ENCODE measurements around the gene GCC1.

The GCC1 gene, protein sequence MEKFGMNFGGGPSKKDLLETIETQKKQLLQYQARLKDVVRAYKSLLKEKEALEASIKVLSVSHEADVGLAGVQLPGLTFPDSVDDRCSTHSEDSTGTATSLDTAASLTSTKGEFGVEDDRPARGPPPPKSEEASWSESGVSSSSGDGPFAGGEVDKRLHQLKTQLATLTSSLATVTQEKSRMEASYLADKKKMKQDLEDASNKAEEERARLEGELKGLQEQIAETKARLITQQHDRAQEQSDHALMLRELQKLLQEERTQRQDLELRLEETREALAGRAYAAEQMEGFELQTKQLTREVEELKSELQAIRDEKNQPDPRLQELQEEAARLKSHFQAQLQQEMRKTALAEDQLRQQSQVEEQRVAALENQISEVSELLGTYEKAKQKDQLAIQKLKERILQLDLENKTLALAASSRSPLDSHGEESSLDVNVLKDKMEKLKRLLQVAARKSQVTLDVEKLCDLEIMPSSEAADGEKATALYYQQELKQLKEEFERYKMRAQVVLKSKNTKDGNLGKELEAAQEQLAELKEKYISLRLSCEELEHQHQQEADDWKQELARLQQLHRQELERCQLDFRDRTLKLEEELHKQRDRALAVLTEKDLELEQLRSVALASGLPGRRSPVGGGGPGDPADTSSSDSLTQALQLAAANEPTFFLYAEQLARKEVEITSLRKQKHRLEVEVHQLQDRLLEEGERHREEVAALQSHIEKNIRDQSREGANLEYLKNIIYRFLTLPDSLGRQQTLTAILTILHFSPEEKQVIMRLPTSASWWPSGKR

DNA sequence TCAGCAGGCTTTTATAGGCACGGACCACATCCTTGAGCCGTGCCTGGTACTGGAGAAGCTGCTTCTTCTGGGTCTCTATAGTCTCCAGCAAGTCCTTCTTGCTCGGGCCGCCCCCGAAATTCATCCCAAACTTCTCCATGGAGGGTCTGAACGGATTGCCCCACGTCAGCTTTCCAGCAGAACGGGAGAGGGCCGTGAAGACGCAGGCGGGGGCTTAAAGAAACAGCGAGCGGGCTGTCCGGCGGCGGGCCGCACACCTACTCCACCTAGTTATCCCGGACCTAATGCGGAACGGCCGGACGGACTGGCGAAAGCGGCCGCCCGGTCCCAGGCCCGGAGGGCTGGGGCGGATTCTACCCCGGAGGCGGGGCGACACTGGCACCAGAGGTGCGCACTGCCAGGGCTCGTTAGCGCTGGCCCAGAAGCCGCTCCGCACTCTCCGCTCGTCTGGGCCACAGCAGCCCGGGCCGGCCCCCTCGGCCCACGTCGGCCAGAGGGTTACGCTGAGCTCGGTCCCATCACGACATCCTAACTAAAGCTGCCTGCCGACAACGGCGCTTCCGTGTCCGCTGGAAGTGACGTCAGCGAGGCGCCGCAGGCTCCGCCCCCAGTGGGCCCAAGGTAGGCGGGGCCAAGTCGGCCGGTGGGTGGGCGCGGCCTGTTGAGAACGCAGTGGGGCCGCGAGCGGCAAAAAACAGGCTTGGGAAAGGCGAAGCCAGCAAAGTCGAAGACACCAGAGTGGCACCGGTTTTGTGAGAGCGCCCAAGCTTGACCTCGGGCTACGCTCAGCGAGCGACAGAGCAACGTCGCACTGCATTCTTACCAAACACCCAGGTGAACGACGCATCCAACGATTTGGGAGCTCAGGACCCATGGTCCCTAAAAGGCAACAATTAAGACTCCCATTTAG lies at the start of gene GCC1:
Gene GCC1, minus strand, starts transcription at position 553 of the 910 bp plus-strand sequence. Its CDS starts 414 bp downstream, at position 139.
- peak; percentile 94 for DNase-seq

- no peak for DNase-seq
These were observed 47.0 kb upstream of the GCC1 start for GRCh38 chr7:127632276-127632910.

- DNase-seq, result peak; percentile 33
These were observed 44.0 kb upstream of the GCC1 start for GRCh38 chr7:127629268-127629854.

GRCh38 chr7:127628445-127628844 lies 43.0 kb upstream of the GCC1 start:
- DNase-seq, result no peak

- DNase-seq, result no peak
These were observed 39.9 kb upstream of the GCC1 start for GRCh38 chr7:127625331-127625730.

GRCh38 chr7:127620406-127621233 lies 35.2 kb upstream of the GCC1 start:
- DNase-seq, result no peak

- DNase-seq, result no peak
These were observed 34.4 kb upstream of the GCC1 start for GRCh38 chr7:127619681-127620405.

- DNase-seq, result no peak
These were observed 33.4 kb upstream of the GCC1 start for GRCh38 chr7:127618775-127619174.

DNA sequence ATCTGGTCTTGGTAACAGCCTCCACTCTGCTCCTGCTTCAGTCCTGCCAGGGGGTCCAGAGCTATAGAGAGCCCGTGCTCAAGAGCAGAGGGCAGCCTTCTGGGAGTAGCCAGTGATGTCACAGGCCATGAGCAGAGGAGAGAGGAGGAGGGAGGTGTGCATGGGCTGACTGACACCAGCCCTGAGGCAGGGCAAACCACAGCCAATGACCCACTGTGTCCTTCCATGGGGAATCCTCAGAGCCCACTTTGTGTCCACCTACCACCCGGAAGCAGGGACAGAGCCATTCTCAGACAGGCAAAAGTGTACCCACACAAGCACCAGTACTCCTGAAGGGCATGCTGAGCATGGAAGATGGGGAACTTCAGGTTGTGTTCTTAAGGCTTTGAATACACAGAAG lies 32.6 kb upstream of the GCC1 start, which contains the start of gene PAX4:
Gene PAX4, minus strand, starts transcription at position 101 of the 400 bp plus-strand sequence. CDS start 2,214 bp downstream, outside the sequence.
- no peak for DNase-seq

- no peak for DNase-seq
These were observed 31.3 kb upstream of the GCC1 start for GRCh38 chr7:127616724-127617123.

DNA sequence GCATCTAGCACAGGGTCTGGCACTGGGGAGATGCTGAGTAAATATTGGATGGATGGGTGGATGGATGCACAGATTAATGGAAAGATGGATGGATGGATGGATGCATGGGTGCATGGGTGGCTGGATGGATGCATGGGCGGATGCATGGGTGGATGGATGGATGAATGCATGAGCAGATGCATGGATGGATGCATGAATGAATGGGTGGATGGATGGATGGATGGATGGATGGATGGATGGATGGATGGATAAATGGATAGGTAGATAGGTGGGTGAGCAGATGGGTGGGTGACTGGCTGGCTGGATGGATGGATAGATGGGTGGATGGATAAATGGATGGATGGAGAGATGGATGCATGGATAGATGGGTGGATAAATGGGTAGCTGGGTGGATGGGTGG lies 26.9 kb upstream of the GCC1 start:
- no peak for DNase-seq

DNA sequence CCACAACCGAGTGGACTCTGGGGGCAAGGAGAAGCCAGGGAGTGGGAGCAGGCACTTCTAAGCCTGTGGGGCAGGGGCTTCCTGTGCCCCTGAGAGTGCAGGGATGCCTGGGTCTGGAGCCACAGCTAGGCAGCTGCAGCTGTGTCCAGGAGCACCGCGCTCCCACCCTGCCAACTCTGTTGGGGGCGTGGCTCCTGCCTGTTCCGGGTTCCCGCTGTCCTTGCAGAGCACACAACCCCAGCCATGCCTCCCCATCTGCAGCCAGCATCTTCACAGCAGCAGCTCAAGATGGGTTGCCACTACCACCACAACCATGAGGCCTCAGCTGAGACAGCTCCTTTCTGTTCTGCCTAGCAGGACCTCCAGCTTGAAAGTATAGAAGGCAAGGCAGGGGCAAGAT lies 23.9 kb upstream of the GCC1 start:
- no peak for DNase-seq

DNA sequence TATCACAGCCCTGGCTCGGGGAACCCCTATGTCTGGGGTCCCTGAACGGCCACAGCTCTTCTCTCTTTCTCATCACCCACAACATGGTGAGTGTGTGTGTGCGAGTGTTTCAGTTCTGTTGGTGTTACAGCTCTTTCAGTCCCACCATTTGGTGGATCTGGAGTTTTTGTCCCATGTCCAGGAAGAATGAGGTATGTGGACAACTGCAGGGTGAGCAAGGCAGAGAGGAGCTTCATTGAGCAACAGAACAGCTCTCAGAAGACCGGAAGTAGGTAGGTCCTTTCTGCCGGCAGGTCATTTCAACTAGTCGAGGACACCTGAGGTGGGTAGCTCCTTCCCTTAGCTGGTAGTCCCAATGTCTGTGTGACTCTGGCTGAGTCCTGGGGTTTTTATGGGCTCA lies 23.1 kb upstream of the GCC1 start:
- DNase-seq, result no peak

- DNase-seq, result no peak
These were observed 15.5 kb upstream of the GCC1 start for GRCh38 chr7:127600885-127601284.

DNA sequence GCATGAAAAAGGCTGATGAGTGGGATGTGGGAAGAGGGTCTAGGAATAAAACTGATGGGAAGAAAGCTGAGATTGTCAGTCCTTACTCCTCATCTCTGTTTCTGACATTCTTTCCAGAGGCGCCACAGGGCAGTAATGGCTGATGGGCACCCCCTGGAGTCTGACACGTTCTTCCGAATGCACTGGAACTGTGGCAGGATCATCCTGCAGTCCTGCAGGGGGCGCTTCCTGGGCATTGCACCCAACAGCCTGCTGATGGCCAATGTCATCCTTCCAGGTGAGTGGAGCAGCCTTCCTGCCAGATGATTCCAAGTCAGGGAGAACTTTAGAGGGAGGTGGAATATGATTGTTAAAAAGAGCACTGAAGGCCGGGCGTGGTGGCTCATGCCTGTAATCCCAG lies 12.9 kb upstream of the GCC1 start:
- no peak for DNase-seq

GRCh38 chr7:127595737-127596136 lies 10.3 kb upstream of the GCC1 start:
- DNase-seq, result no peak

- DNase-seq, result no peak
These were observed 9.1 kb upstream of the GCC1 start for GRCh38 chr7:127594490-127594889.

DNA sequence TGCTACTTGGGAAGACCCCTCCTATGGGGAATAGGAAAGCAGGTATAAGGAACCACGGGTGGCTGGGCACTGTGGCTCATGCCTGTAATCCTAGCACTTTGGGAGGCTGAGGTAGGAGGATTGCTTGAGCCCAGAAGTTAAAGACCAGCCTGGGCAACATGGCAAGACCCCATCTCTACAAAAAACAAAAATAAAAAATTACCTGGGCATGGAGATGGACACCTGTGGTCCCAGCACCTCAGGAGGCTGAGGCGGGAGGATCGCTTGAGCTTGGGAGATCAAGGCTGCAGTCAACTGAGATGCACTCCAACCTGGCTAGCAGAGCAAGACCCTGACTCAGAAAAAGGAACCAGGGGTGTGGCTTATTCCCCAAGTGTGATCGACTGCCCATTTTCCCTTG lies 7.2 kb upstream of the GCC1 start:
- no peak for DNase-seq

- DNase-seq, result no peak
These were observed 6.2 kb upstream of the GCC1 start for GRCh38 chr7:127591591-127591990.

DNA sequence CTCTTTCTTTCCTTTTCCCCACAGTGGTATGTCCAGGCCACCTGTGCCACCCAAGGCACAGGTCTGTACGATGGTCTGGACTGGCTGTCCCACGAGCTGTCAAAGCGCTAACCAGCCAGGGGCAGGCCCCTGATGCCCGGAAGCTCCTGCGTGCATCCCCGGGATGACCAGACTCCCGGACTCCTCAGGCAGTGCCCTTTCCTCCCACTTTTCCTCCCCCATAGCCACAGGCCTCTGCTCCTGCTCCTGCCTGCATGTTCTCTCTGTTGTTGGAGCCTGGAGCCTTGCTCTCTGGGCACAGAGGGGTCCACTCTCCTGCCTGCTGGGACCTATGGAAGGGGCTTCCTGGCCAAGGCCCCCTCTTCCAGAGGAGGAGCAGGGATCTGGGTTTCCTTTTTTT lies 5.8 kb upstream of the GCC1 start:
- no peak for DNase-seq
